GM23248 (cell line): ENCODE data around the gene THTPA. TPM values are rescaled to one million over a fixed set of nuclear protein-coding genes. Genes with fewer than 3 reads are reported as not detected.

ENCODE experiments used
- DNase-seq: peaks from one replicate; pipeline ENCODE4 v3.0.0-alpha.2; 2015
- H2AFZ ChIP-seq: fragments of 200-600 bp; sonication (generic); 2 replicates; pipeline ENCODE4 v1.6.1; 2016; ENCODE audit warnings: antibody characterized with exemption
- H3F3A ChIP-seq: fragments of 200-600 bp; sonication (generic); 2 replicates; pipeline ENCODE4 v1.6.1; 2016; ENCODE audit warnings: mild to moderate bottlenecking, antibody characterized with exemption, mixed run types; ENCODE audit not compliant: insufficient read depth
- H3K27ac ChIP-seq: fragments of 200-600 bp; sonication (generic); 2 replicates; pipeline ENCODE4 v1.5.1; 2016; ENCODE audit warnings: mild to moderate bottlenecking
- H3K27me3 ChIP-seq: fragments of 200-600 bp; sonication (generic); replicated peaks from 2 replicates; pipeline ENCODE4 v1.6.1; 2016; ENCODE audit warnings: mild to moderate bottlenecking; ENCODE audit not compliant: insufficient read depth
- H3K36me3 ChIP-seq: fragments of 200-600 bp; sonication (generic); 2 replicates; pipeline ENCODE4 v1.6.1; 2016; ENCODE audit warnings: low read depth, mild to moderate bottlenecking
- H3K4me1 ChIP-seq: fragments of 200-600 bp; sonication (generic); 2 replicates; pipeline ENCODE4 v1.6.1; 2016; ENCODE audit warnings: mild to moderate bottlenecking; ENCODE audit not compliant: insufficient read depth
- H3K4me2 ChIP-seq: fragments of 200-600 bp; sonication (generic); one replicate; pipeline ENCODE4 v1.6.1; 2016; ENCODE audit warnings: mild to moderate bottlenecking; ENCODE audit not compliant: unreplicated experiment
- H3K4me3 ChIP-seq: fragments of 200-600 bp; sonication (generic); 2 replicates; pipeline ENCODE4 v1.5.1; 2016; ENCODE audit warnings: mild to moderate bottlenecking
- H3K79me2 ChIP-seq: fragments of 200-600 bp; sonication (generic); 2 replicates; pipeline ENCODE4 v1.6.1; 2016; ENCODE audit warnings: mild to moderate bottlenecking; ENCODE audit not compliant: insufficient read depth
- H3K9ac ChIP-seq: fragments of 200-600 bp; sonication (generic); 2 replicates; pipeline ENCODE4 v1.6.1; 2016; ENCODE audit warnings: mild to moderate bottlenecking
- H3K9me2 ChIP-seq: fragments of 200-600 bp; sonication (generic); 2 replicates; pipeline ENCODE4 v1.6.1; 2016; ENCODE audit warnings: mixed run types, mild to moderate bottlenecking, moderate library complexity; ENCODE audit not compliant: insufficient read depth
- H3K9me3 ChIP-seq: fragments of 200-600 bp; sonication (generic); one replicate; pipeline ENCODE4 v1.6.1; 2017; ENCODE audit warnings: low read depth
- H4K20me1 ChIP-seq: fragments of 200-600 bp; sonication (generic); 2 replicates; pipeline ENCODE4 v1.6.0; 2016; ENCODE audit not compliant: insufficient read depth
- EZH2 ChIP-seq: fragments of 200-600 bp; sonication (generic); IDR thresholded peaks from 2 replicates; pipeline ENCODE4 v1.6.1; 2018; ENCODE audit warnings: antibody characterized with exemption, mild to moderate bottlenecking; ENCODE audit not compliant: insufficient read depth, poor library complexity, severe bottlenecking
- EZH2phosphoT487 ChIP-seq: fragments of 200-600 bp; sonication (generic); IDR thresholded peaks from 2 replicates; pipeline ENCODE4 v1.6.1; 2018; ENCODE audit warnings: antibody characterized with exemption, moderate library complexity, mild to moderate bottlenecking, low read depth; ENCODE audit not compliant: insufficient read depth
- whole genome bisulfite sequencing, 2 experiments: methylation state at CpG; one replicate each; pipeline ENCODE4 v1.1.6; 2015 to 2017; ENCODE audit warnings: low lambda C conversion rate in 2 of 2, low coverage in 1 of 2; ENCODE audit errors: missing lambda C conversion rate in 2 of 2; 5-methylcytosine and 5-hydroxymethylcytosine counted together
- in situ Hi-C: fragments of 300-500 bp; cut with MboI; formaldehyde crosslinking; loops from 2 replicates; pipeline ENCODE4 v1.15.0; 2020
- polyA plus RNA-seq: library from polyadenylated mRNA; unstranded; fragments of >200 nt; fragmentation: Nextera tagmentation; extraction: Ambion mirVana; gene quantifications from 2 replicates; pipeline ENCODE4 v1.2.1, GENCODE V29; 2016
- total RNA-seq: library from RNA; depleted of rRNA; stranded (reverse); fragments of >200 nt; shearing (Covaris generic); gene quantifications from 2 replicates; pipeline ENCODE4 v1.2.3, GENCODE V29; 2014

The THTPA gene
- total and polyA plus RNA-seq, 2 experiments from 2014 or later = 10.0 to 21.0 TPM

DNA sequence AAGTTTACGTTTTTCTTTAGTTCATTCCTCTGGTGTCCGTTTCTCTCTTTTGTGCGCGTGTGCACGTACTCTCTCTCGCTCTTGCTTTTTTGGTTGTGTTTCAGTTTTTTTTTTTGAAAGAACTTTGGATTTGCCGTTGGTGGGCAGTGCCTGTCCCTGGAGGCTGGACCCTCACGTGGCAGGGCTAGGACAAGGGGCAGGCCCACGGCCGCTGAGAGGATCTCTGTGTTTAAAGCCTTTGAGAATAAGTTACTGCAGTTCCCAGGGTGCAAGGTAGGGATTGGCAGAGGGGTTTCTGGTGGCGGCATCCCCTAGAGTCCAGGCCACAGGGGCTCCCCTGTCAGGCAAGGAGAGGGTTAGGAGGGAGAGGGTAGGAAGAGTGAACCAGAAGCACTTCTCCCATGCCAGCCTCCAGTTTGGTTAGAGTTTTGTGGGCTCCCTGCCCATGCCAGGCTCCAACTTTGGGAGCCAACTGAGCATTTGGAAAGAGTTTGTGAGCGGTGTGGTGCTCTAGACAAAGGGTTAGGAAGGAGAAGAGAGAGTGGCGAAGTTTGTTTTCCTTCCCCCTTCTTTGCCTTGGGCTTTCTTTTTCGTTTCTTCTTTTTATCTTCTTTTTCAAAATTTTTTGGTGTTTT lies 35.1 kb upstream of the THTPA start:
- Histone ChIP-seq H4K20me1 (no peaks in the 10 kb centered on the region), H3K9me2 (no peaks in the 10 kb centered on the region), H3K4me1 (no peaks in the 10 kb centered on the region), H3K27me3 (no peaks in the 10 kb centered on the region), H3F3A (no peaks in the 10 kb centered on the region), H3K27ac (no peak overlapping the region), H3K4me3 (no peak overlapping the region), H3K4me2 (no peak overlapping the region), H2AFZ (no peak overlapping the region), H3K9me3 (no peaks in the 10 kb centered on the region), H3K9ac (no peak overlapping the region), H3K36me3 (no peaks in the 10 kb centered on the region), H3K79me2 (no peaks in the 10 kb centered on the region)
- DNase-seq = no peak
- in situ Hi-C loops = no loop called here
- TF ChIP-seq EZH2 (no peak), EZH2phosphoT487 (no peak)
- 81 to 84% methylated on average over 11 to 14 of the region's 14 CpGs for WGBS, 2 experiments

- H3K36me3 ChIP-seq = no peaks in the 10 kb centered on the region
- H3K4me1 ChIP-seq = no peaks in the 10 kb centered on the region
- H3K27me3 ChIP-seq = no peaks in the 10 kb centered on the region
- H3F3A ChIP-seq = no peaks in the 10 kb centered on the region
- no peak overlapping the region for H3K4me2 ChIP-seq
- H3K4me3 ChIP-seq = no peak overlapping the region
- H3K79me2 ChIP-seq = no peaks in the 10 kb centered on the region
- H3K9ac ChIP-seq = no peak overlapping the region
- H3K27ac ChIP-seq = no peak overlapping the region
- no peaks in the 10 kb centered on the region for H4K20me1 ChIP-seq
- H2AFZ ChIP-seq = no peak overlapping the region
- TF ChIP-seq EZH2phosphoT487 (no peak), EZH2 (no peak)
- 87 to 95% methylated on average over 17 to 20 of the region's 20 CpGs for WGBS, 2 experiments
- H3K9me2 ChIP-seq = no peaks in the 10 kb centered on the region
- H3K9me3 ChIP-seq = no peaks in the 10 kb centered on the region
- DNase-seq = no peak
- in situ Hi-C loops = no loop called here
Observed at GRCh38 chr14:23521785-23522640, 34.1 kb upstream of the THTPA start.

DNA sequence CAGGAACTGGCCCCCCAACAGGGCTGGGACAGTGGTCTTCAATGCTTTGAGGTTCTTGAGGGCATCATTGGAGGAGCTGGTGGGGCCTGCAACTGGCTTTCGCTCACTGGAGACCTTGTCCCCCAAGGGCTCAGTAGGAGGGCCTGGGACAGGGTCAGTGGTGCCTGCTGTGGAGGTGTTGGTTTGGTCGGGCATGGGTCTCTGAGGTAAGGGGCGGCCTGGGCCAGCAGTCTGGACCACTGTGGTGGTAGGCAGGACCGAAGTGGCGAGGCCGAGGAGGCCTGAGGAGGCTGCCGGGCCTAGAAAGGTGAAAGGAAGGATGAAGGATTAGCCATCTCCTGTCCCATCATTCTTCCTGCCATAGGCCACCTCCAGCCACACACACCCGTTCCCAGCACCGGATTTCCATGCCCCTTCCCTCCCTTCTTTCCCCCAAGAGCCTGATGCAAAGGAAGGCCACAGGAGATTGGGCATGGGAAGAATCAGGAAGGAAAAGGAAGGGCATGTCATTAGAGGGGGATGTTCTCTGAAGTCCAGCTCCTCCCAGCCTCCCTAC lies 33.4 kb upstream of the THTPA start:
- 69 to 74% methylated on average over 9 of the region's 9 CpGs for WGBS, 2 experiments
- Histone ChIP-seq H3K27me3 (no peaks in the 10 kb centered on the region), H3K36me3 (no peaks in the 10 kb centered on the region), H3K4me3 (no peak overlapping the region), H3K79me2 (no peaks in the 10 kb centered on the region), H3K9ac (no peak overlapping the region), H2AFZ (no peak overlapping the region), H3K9me3 (no peaks in the 10 kb centered on the region), H3K4me2 (no peak overlapping the region), H3F3A (no peaks in the 10 kb centered on the region), H3K9me2 (no peaks in the 10 kb centered on the region), H4K20me1 (no peaks in the 10 kb centered on the region), H3K27ac (no peak overlapping the region), H3K4me1 (no peaks in the 10 kb centered on the region)
- DNase-seq = no peak
- TF ChIP-seq EZH2 (no peak), EZH2phosphoT487 (no peak)
- in situ Hi-C loops = no loop called here

DNA sequence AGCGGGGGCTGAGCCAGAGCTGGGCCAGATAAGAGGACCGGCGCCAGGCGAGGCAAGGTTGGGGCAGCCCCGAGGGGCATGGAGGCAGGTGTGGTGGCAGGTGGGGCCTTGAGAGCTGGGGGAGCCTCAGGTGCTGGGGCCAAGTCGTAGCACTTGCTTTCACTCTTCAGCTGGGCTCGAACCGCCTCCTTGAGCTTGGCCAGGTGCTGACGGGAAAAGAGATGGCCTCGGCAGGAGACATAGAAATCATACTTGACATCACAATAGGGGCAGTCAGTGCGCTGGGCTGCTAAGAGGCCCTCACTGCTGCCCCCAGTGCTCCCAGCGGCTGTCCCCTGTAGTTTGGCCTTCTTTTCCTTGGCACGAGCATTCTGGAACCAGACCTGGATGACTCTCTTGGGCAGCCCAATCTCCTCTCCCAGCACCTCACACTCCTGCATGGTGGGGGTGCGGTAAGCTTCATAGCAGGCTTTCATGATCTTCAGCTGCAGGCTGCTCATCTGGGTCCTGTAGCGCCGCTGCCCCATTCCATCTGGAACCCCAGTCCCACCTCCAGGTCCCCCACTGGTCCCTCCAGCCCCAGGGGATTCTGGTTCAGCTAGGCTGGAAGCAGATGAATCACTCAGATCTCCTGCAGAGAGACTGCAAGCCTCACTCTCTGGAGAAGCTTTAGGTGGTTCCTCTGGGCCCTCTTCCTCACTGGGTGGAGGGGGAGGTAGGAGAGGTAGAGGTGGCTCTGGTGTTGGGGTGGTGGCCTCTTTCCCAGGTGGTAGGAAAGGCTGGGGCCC lies 32.6 kb upstream of the THTPA start:
- no peak for TF ChIP-seq EZH2phosphoT487
- H3K4me1 ChIP-seq = no peaks in the 10 kb centered on the region
- no peaks in the 10 kb centered on the region for H4K20me1 ChIP-seq
- in situ Hi-C loops = no loop called here
- H3K9me2 ChIP-seq = no peaks in the 10 kb centered on the region
- DNase-seq = no peak
- no peaks in the 10 kb centered on the region for H3K27me3 ChIP-seq
- H3K36me3 ChIP-seq = no peaks in the 10 kb centered on the region
- H3K4me2 ChIP-seq = no peak overlapping the region
- H3K79me2 ChIP-seq = no peaks in the 10 kb centered on the region
- no peaks in the 10 kb centered on the region for H3K9me3 ChIP-seq
- no peak overlapping the region for H2AFZ ChIP-seq
- 80 to 86% methylated on average over 16 of the region's 16 CpGs for WGBS, 2 experiments
- H3K27ac ChIP-seq = no peak overlapping the region
- no peak overlapping the region for H3K9ac ChIP-seq
- H3K4me3 ChIP-seq = no peak overlapping the region
- H3F3A ChIP-seq = no peaks in the 10 kb centered on the region
